HEK293T (cell line): ENCODE measurements around the gene PAK6.

Experiments used
- CTCF ChIA-PET: fragments of 350-600 bp; formaldehyde crosslinking; extraction: SDS; loops from one replicate; lab custom pipeline; 2021; ENCODE audit warnings: antibody characterized with exemption, inconsistent platforms; lab: Yijun Ruan, JAX
- POLR2A ChIA-PET: fragments of 350-600 bp; formaldehyde crosslinking; extraction: SDS; loops from one replicate; lab custom pipeline; 2020; ENCODE audit warnings: antibody characterized with exemption, inconsistent platforms; lab: Yijun Ruan, JAX
- DNase-seq: peaks from one replicate; pipeline ENCODE4 v3.0.0; 2012; ENCODE audit warnings: mixed read lengths; ENCODE audit errors: extremely low spot score
- ARNT ChIP-seq: fragments of 450-650 bp; IDR thresholded peaks from 2 replicates; pipeline ENCODE4 v1.6.1; 2017; ENCODE audit warnings: mild to moderate bottlenecking
- BHLHE40 ChIP-seq: fragments of 450-650 bp; IDR thresholded peaks from 2 replicates; pipeline ENCODE4 v1.6.1; 2016; ENCODE audit warnings: mild to moderate bottlenecking, moderate library complexity, borderline replicate concordance
- CTBP1 ChIP-seq: fragments of 450-650 bp; IDR thresholded peaks from 2 replicates; pipeline ENCODE4 v1.6.1; 2016; ENCODE audit warnings: borderline replicate concordance
- ELF4 ChIP-seq: fragments of 450-650 bp; IDR thresholded peaks from 2 replicates; pipeline ENCODE4 v1.6.1; 2017; ENCODE audit warnings: antibody characterized with exemption
- FOXA1 ChIP-seq: fragments of 450-650 bp; IDR thresholded peaks from 2 replicates; pipeline ENCODE4 v1.6.1; 2016; ENCODE audit warnings: mild to moderate bottlenecking
- FOXK2 ChIP-seq: fragments of 450-650 bp; IDR thresholded peaks from 2 replicates; pipeline ENCODE4 v1.6.1; 2016; ENCODE audit warnings: mild to moderate bottlenecking
- FOXM1 ChIP-seq: fragments of 450-650 bp; IDR thresholded peaks from 2 replicates; pipeline ENCODE4 v1.6.1; 2017; ENCODE audit warnings: mild to moderate bottlenecking, borderline replicate concordance
- HDGF ChIP-seq: fragments of 450-650 bp; IDR thresholded peaks from 2 replicates; pipeline ENCODE4 v1.6.1; 2017; ENCODE audit warnings: antibody characterized with exemption, borderline replicate concordance
- L3MBTL2 ChIP-seq: fragments of 450-650 bp; conservative IDR thresholded peaks from 2 replicates; pipeline ENCODE4 v1.6.1; 2016; ENCODE audit warnings: mild to moderate bottlenecking
- LEF1 ChIP-seq: fragments of 450-650 bp; IDR thresholded peaks from 2 replicates; pipeline ENCODE4 v1.6.1; 2017; ENCODE audit warnings: mild to moderate bottlenecking, borderline replicate concordance
- NFRKB ChIP-seq: fragments of 450-650 bp; IDR thresholded peaks from 2 replicates; pipeline ENCODE4 v1.6.1; 2016; ENCODE audit warnings: mild to moderate bottlenecking, moderate library complexity
- SP1 ChIP-seq: fragments of 450-650 bp; IDR thresholded peaks from 2 replicates; pipeline ENCODE4 v1.6.1; 2017
- SUZ12 ChIP-seq: fragments of 450-650 bp; IDR thresholded peaks from 2 replicates; pipeline ENCODE4 v1.6.1; 2016; ENCODE audit warnings: mild to moderate bottlenecking
- TARDBP ChIP-seq: fragments of 450-650 bp; IDR thresholded peaks from 2 replicates; pipeline ENCODE4 v1.6.1; 2016
- ZNF384 ChIP-seq: fragments of 450-650 bp; IDR thresholded peaks from 2 replicates; pipeline ENCODE4 v1.6.1; 2016
- TF ChIP-seq, protein P1 (sequence below): fragments of 450-650 bp; IDR thresholded peaks from 2 replicates; pipeline ENCODE4 v1.6.1; 2016

The PAK6 gene

DNA sequence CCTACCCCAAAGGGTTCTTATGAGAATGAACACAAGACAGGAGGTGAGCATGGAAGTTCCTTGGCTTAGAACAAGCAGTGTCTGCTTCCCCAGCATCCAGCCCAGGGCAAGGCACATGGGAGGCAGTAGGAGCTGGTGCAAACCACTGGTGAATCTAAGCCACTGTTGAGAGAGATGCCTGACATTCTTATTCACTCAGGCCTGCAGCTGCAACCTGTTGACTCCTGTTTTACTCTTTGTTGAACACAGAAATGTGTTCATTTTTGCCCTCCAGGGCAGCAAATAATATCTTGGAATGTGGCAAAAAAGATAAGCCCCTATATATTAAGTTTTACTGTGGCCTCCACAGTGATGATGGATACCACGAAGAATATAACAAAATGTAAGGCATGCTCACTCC is 8.9 kb upstream of the PAK6 start:
- CTCF ChIA-PET, result no interaction called here
- no peak for TF ChIP-seq TARDBP
- TF ChIP-seq NFRKB, result no peak
- no peak for TF ChIP-seq ARNT
- no peak for TF ChIP-seq BHLHE40
- no peak for TF ChIP-seq SP1
- TF ChIP-seq FOXA1, result no peak
- TF ChIP-seq LEF1, result no peak
- no peak for TF ChIP-seq FOXK2
- TF ChIP-seq ZNF384, result no peak
- TF ChIP-seq CTBP1, result no peak
- no peak for TF ChIP-seq SUZ12
- no peak for TF ChIP-seq ELF4
- no peak for TF ChIP-seq L3MBTL2
- no peak for TF ChIP-seq FOXM1
- TF ChIP-seq HDGF, result no peak
- TF ChIP-seq, protein P1, sequence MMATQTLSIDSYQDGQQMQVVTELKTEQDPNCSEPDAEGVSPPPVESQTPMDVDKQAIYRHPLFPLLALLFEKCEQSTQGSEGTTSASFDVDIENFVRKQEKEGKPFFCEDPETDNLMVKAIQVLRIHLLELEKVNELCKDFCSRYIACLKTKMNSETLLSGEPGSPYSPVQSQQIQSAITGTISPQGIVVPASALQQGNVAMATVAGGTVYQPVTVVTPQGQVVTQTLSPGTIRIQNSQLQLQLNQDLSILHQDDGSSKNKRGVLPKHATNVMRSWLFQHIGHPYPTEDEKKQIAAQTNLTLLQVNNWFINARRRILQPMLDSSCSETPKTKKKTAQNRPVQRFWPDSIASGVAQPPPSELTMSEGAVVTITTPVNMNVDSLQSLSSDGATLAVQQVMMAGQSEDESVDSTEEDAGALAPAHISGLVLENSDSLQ, result no peak
- DNase-seq, result no peak
- POLR2A ChIA-PET, result interaction anchor here (1.0 kb wide), 1 partner anchor 19 kb away, joined by 3 read pairs; no protein-coding TSS in a partner anchor

DNA sequence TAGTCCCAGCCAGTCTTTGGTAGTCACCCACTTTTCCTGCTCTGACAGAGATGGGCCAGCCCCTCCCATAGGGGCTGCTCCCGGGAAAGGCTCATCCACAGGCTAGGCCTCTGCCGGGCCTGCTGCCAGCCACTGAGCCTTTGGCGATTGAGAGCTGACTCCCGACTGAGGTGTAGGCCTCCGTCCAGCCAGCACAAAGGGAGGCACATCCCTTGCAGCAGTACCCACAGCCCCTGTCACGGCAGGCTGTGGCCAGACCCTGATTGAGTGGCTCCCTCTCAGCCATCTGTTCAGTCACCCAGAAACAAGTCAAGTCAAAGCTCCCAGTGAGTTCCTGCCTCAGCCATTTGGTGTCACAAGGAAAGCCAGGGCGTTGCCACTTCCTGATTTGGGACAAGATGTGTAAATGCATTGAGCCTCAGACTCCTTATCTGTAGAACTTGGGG is 6.2 kb upstream of the PAK6 start:
- DNase-seq, result no peak
- ChIA-PET CTCF (no interaction called here), POLR2A (no interaction called here)
- no peak for TF ChIP-seq NFRKB
- TF ChIP-seq SP1, result no peak
- no peak for TF ChIP-seq BHLHE40
- no peak for TF ChIP-seq SUZ12
- TF ChIP-seq ZNF384, result no peak
- TF ChIP-seq HDGF, result no peak
- no peak for TF ChIP-seq LEF1
- no peak for TF ChIP-seq TARDBP

DNA sequence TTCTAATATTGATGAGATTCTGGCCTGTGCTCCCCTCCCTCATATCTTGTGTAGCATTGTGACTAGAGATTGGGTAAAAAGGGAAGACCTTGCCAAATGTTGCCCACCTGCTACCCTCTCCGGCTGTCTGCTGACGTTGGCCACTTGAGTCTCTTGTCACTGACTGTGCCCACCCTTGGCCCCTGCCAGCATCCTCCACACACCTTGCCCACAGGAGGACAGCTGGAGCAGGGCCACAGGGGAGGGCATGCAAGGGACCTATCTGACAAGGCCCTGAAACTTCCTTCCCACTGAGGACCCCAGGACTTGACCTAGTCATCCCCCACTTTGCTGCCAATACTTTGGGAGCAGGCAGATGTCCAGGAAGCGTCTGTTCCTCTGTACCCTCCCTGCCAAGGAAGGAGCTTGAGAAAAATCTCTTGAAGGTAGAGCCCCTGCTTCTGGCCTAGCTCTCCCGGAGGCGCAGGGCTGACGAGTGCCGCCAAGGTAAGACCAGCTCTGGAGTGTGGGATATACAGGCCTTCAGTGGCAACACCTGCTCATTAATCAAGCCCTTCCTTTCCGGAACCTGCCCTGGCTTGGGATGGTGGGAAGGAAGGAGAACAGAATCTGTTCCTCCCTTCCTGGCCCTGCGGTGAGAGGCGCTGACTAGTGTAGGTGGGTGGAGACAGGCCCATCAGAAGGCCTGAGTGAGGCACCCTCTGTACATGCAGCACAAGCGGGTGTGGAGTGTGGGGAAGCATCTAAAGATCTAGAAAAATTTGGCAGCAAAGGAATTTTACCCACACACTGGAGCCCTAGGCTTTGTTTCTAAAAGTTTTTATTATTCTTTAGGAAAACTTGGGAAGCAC is 4.9 kb upstream of the PAK6 start:
- DNase-seq, result no peak
- TF ChIP-seq NFRKB, result no peak
- no peak for TF ChIP-seq LEF1
- no peak for TF ChIP-seq SUZ12
- no peak for TF ChIP-seq FOXM1
- TF ChIP-seq SP1, result no peak
- no peak for TF ChIP-seq FOXA1
- CTCF ChIA-PET, result no interaction called here
- POLR2A ChIA-PET, result no interaction called here

DNA sequence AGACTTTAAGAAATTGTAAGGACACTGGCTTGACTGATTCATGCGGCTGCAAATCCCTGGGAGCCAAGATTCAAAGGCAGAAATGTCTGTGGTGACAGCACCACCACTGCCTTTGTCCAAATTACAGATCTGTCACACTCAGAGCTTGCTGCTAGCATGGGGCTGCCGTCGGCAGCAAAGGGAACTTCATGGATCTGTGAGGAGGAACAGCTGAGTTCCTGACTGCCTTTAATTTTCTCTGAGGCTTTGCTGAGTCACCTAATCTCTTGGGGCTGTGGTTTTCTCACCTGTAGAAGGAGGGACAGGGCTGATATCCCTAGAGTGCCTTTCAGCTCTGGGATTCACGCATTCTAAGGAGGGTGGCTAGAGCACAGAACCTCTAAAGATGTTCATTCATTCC is 4.1 kb upstream of the PAK6 start:
- TF ChIP-seq SP1, result no peak
- ChIA-PET CTCF (interaction anchor here (0.8 kb wide), 1 partner anchor 38 kb away, joined by 3 read pairs; no protein-coding TSS in a partner anchor), POLR2A (no interaction called here)
- no peak for DNase-seq

DNA sequence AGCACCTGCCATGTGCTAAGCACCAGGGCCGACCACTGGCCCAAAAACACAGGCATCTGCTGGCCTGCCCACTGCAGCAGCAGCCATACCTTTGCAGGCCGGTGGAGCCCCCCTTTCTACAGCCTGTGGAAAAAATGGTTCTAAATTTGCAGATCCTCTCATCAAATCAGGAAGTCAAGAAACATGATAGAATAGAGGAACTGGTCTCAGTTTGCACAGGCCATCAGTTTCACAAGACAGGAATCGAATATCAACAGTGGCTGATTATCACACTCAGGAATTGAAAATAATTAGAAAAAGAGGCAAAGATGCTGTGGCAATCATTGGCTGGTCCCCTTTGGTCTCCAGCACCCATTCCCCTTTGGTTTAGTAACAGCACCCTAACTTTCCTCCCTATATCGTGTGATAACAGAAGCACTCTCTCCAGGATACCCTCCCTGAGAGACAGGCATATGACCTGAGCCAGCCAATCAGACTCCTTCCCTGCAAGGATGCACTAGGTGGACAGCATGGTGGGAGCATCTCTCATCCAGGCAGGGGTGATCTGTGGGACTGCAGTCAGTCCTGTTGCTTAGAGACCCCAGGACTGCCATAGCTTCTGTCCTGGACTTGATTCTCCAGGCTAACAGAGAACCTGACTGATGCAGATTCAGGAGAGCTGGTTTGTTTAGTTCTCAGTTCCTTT is 3.5 kb upstream of the PAK6 start:
- ChIA-PET POLR2A (interaction anchor here (0.6 kb wide), 1 partner anchor 441 kb away, joined by 3 read pairs; no protein-coding TSS in a partner anchor), CTCF (interaction anchor here (0.8 kb wide), 1 partner anchor 38 kb away, joined by 3 read pairs; no protein-coding TSS in a partner anchor)
- TF ChIP-seq SP1, result no peak
- TF ChIP-seq BHLHE40, result no peak
- TF ChIP-seq CTBP1, result no peak
- TF ChIP-seq HDGF, result no peak
- TF ChIP-seq, protein P1, result no peak
- TF ChIP-seq ZNF384, result no peak
- no peak for TF ChIP-seq L3MBTL2
- no peak for TF ChIP-seq FOXA1
- TF ChIP-seq TARDBP, result no peak
- TF ChIP-seq FOXM1, result no peak
- no peak for TF ChIP-seq ARNT
- no peak for TF ChIP-seq FOXK2
- TF ChIP-seq SUZ12, result no peak
- no peak for TF ChIP-seq ELF4
- TF ChIP-seq NFRKB, result no peak
- no peak for TF ChIP-seq LEF1
- no peak for DNase-seq

DNA sequence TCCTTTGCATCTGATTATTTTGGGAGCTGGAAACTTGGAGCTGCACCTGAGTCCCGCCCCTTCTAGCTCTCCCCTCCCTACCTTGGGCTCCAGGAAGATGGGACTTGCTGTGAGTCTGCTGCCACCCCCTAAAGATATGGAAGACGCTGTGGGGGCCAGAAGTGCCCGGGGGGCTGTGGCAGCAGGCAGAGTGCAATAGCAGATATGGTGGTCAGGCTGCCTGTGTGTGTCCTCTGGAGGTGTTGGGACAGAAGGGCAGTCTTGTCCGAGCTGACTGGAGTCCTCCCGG is 485 bp downstream of the PAK6 start:
- no peak for TF ChIP-seq SUZ12
- TF ChIP-seq ELF4, result no peak
- no peak for TF ChIP-seq BHLHE40
- no peak for TF ChIP-seq L3MBTL2
- TF ChIP-seq HDGF, result no peak
- TF ChIP-seq CTBP1, result no peak
- TF ChIP-seq ZNF384, result no peak
- TF ChIP-seq FOXK2, result no peak
- no peak for TF ChIP-seq FOXM1
- TF ChIP-seq FOXA1, result no peak
- TF ChIP-seq ARNT, result no peak
- no peak for TF ChIP-seq NFRKB
- TF ChIP-seq, protein P1, result no peak
- no peak for TF ChIP-seq LEF1
- TF ChIP-seq TARDBP, result no peak
- no peak for TF ChIP-seq SP1
- ChIA-PET POLR2A (interaction anchor here (0.9 to 1.4 kb wide), 3 partner anchors 16 to 199 kb away, joined by 3 to 6 read pairs (median 4); no protein-coding TSS in a partner anchor), CTCF (interaction anchor here (0.7 to 1.8 kb wide), 3 partner anchors 10 to 35 kb away, joined by 3 to 9 read pairs (median 3); no protein-coding TSS in a partner anchor)
- no peak for DNase-seq
